ENCODE results near the gene TWF2.

Gene TWF2

DNA sequence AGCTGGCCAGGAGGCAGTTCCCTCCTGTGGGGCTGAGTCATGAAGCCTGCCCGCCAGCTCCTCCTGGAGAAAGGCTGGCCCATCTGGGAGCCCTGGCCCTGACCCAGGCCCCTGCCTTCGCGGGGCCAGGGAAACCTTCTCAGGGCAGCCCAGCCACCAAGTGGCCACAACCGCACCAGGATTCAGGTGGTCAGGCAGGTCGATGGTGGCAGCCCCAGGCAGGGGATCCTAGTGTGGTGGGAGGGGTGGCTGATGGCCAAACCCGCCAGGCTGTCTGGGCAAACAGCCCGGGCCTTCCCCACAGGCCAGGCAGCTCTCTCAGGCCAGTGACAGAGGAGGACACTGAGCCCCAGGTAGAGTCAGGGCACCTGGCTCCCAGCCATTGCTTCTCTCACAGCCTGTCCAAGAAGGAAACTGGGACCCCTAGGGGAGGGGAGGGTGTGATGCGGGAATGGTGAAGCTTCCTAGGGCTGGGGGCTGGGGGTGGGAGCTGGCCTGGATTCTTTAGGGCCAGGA, 1.2 kb downstream of the TWF2 start:
- DNase-seq (ENCODE audit: low read depth): no peak

DNA sequence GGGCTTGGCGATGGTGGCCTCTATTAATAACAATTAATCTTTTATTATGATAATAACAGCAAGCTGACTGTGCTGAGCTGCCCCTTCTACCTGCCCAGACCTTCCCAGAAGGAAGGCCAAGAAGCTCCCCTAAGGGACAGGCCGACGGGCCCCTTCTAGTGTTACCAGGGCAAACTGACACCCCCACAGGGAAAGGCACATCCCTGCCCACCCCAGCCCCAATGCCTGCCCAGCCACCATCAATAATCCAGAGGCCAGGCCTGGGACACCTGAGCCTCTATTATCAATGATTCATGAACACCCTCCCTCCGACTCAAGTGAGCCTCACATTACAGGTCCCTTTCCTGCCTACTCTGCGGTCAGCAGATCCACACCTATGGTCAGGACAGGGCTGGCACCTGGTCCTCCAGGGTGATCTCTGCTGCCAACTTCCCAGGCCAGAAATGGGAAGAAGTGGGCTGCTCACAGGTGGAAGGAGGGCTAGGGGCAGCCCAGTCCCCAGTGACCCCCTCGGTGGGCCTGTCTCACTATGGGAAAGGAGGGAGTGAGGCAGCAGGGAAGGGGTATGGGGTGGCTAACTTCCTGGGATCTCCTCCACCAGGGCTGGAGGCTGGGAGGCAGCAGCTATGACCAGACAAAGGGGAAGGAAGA, 1.8 kb downstream of the TWF2 start:
- no peak for DNase-seq (ENCODE audit: low read depth)

DNA sequence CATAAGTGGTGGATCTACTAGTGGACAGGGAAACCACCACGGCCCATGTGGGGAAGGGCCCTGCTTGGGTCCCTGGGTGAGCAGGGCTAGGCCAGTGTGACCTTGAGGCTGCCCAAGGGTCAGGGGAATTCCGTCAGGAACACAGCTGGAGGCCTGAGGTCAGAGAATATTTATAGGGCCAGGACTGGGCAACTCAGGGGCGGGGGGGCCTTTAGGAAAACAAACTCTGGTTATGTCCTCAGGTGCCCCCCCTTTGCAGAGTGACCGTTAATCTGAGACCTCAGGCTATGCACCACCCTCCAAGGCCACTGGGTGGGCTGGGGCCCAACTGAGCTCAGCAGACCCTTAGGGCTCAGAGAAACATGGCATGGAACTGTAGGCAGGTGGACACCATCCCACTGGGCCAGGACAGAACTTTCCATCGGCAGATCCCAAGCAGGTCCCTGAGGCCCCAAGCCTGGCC, 2.5 kb downstream of the TWF2 start:
- DNase-seq (ENCODE audit: low read depth): no peak

DNA sequence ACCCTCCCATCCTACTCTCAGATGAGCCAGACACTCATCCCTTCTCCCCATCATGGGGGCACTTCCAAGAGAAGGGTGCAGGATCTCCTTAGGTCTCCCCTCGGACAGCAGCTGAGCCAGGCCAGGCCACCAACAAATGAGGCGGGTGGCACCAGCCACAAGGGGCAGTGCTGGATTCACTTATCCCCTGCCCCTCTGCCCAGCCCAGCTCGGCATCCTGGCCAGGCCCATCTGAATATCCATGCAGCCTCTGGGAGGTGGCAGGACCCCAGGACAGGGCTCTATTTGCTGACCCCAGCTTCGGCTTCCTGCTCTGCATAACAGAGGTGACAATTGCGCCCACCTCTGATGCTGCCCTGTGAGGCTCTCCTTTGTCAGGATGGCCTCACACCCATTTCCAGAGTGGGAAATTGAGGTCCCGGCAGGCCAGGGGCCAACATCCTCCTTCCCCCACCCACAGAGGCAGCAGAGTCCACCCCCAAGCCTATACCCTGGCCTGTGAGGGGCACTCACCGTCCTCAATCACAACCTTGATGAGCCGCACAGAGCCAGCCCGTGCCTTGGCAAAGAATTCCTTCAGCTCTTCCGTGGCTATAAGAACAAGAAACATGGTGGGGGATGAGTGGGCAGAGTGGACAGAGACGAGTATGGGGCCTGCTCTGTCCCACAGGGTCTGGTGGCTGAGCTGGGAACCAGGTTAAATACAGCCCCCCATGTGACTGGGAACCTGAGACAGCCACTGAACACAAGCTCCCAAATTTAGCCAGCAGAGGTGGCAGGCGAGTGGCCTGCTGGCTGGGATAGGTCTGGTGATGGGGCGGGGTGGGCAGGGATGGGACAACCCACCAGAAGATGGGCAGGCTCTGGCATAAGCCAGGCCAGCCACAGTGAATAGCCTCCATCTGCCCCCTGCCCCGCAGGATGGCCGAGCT, 4.2 kb downstream of the TWF2 start:
- DNase-seq (ENCODE audit: low read depth): no peak

DNA sequence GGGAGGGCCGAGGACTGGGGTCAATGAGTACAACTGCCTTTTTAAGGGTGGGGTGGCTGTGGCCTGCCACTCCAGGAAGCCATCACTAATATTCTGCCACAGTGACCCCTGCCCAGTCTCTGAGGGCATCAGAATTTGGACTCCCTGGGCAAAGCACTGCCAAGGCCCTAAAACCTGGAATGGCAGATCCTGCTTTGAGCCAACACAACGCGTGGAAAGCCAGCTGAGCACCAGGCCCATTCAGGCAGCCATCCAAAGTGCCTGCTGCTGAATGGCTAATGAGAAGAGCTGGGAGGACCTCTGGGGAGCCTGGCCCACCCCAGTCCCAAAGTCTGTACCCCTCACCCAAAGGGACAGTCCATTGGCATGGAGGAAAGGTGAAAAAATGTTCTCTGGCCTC, 5.0 kb downstream of the TWF2 start:
- DNase-seq (ENCODE audit: low read depth): no peak

DNA sequence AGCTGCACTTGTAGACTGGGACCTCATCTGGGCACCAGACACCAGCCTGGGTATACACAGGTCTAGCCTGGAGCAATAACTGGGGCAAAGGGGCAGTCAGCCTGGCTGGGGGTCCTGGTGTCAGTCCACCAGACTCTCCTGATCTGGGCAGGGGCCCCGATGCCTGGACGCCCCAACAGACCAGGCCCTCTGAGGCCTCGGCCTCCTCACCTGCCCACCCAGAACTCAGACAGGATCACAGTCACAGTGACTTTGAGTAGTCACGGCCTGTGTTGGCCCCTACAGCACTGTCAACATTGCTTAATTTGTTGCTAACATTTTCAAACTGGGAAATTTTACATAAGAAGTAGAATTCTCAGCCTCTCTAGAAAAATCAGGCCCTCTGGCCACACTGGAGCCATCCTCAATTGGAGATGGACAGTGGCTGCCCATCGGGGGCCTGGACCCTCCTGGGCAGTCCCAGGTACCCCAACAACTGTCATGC, 5.8 kb downstream of the TWF2 start:
- no peak for DNase-seq (ENCODE audit: low read depth)

DNA sequence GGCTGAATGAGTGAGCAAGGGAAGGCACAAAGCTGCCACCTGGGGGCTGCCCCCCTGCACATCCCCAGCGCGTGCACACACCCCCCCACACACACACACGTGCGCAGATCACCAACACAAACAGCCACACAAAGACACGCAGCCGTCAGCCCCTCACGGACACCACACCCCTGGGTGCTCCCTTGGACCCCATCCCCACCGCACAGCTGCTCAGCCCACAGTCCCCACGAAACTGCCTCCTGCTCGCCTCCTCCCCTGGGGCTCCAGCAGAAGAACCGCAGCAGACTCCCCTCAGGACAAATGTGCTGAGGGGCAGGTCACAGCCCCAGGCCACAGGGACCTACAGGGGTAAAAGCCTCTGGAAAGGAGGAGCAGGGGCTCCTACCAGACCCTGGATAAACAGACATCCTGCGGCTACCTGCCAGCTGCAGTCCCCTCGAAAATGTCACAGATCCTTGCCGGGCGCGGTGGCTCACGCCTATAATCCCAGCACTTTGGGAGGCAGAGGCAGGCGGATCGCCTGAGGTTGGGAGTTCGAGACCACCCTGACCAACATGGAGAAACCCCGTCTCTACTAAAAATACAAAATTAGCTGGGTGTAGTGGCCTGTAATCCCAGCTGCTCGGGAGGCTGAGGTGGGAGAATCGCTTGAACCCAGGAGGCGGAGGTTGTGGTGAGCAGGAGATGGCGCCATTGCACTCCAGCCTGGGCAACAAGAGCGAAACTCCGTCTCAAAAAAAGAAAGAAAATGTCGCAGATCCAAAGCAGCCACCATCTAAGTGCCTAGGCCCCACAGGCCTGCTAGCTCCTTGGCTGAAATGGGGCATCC, 6.5 kb downstream of the TWF2 start:
- DNase-seq (ENCODE audit: low read depth): no peak

DNA sequence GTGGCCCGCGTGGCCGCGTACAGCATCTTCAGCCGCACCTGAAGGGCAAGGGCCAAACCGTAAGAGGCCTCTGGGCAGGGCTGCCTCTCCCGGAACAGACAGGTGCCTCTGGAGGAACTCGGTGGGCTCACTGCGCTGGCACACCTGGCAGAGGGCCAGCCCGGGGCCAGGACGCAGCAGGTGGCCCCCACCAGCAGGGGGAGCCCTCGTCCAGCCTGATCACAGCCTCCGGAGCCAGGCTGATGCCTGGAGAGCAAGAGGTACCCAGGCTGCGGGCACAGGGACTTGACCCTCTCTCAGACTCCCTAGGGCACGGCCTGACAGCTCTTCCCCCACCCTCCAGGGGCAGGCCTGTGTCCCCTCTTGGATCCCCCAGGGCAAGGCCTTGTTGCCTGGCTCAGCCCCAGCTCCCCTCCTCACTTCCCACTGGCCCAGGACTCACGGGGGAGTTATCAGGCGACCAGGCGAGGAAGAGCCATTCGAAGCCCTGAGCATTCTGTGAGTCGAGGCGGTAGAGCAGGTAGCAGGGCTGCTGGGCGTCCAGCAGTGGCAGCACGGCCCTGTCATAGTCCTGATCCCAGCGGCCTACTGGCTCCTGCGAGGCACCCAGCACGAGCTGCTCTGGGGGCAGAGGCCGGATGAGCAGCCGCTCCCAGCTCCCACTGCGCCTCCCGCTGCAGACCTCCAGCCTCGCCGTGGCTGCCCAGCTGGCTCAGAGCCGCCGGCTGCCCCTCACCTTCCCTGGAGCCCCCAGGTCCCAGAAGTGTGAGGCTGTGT, 7.3 kb downstream of the TWF2 start:
- DNase-seq (ENCODE audit: low read depth): peak; percentile 83

DNA sequence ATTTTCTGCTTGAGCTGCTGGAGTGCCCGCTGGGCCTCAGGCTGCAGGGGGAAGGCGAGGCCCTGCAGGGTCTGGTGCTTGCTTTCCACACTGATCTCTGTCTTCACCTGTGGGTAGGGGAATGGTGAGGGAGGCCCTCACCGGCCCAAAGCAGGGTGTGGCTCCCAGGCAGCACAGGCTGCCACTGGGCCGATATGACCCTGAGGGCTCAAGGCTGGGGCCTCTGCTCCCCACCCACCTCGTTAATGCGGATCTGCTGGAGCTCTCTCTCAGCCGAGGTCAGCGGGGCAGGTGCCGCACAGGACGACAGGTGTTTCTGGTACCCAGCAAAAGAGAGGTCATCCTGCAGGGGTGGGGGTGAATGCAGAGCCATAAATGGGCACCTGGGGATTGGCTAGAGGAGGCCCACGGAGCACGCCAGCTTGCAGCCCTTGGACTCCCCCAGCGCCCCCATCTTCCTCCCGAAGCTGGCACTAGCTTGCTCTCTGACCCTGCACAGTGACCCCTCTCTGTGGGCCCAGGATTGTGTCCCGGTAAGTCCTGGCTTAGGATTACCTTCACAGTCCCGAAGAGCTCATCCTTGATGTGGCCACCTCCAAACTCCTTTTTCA, 8.0 kb downstream of the TWF2 start:
- no peak for DNase-seq (ENCODE audit: low read depth)

DNA sequence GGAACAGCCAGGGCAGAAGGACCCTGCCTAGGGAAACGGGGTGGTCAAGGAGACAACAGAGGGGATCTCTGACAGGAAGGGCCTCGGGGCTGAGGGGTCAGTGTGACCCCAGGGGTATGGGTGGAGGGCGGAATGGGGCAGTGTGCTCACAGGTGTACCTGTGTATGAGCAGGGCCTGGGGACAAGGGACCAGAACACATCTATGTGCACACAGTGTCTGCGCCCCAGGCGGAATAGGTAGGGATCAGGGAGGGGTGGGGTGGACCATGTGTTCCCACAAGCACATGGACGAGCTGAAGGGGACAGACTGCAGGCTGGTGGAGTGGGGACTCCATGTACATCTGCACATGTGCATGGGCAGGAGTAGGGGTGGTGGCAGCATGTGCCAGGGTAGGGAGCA, 8.5 kb downstream of the TWF2 start:
- DNase-seq (ENCODE audit: low read depth): no peak

DNA sequence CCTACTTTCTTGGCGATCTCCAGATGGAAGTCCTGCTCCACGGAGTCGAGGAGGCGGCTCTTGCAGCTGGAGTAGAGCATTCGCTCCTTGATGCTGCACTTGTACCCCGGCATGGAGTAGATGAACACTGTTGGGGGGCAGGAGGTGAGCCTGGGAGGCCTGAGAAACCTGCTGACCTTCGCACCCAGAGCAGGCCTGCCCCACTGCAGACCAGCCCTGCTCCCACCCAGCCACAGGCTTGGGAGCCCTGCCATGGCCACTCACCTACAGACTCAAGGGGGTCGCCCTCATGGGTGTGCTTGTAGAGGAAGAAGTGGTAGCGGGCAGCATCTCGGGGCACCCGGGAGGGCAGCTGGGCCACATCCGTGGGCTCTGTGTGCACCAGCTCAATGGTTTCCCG, 9.3 kb downstream of the TWF2 start:
- no peak for DNase-seq (ENCODE audit: low read depth)

DNA sequence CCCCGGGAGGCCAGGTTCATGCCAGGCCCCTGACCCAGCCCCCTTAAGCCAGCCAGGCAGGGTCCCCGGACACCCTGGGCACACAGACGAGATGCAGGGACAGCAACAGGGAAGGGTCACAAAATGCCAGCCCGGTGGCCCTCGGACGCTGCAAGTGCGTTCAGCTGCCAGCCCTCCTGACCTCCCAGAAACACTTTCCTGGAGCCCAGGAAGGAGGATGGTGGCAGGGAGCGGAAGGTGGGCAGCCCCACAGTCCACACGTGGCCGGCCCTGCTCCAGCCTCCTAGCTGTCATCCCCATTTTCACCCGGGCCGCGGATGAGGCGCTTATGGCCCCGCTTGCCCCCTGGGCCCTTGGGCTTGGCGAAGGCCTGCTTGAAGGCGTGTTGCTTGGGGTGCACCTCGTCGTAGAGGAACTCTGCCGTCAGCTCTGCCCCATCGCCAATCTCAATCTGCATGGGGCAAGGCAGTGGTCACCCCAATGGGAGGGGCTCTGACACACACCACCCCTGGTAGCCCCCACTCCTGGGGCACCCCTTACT, 10.1 kb downstream of the TWF2 start:
- no peak for DNase-seq (ENCODE audit: low read depth)

DNA sequence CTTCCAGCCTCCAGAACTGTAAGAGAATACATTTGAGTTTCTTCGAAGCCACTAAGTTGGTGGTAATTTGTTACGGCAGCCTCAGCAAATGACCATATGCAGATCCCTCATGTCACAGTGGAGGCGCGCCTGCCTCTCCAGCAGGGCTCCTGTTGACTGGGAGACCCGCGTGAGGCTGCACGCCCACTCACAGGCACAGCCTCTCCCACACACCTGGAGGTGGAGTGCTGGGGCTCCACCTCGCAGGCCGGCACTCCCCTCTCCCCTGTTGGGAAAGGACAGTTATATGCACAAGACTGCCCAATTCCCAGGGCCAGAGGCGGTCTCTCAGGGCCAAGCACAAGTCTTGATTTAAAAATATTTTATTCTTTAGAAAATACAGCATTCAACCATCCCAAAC, 10.7 kb downstream of the TWF2 start:
- no peak for DNase-seq (ENCODE audit: low read depth)

DNA sequence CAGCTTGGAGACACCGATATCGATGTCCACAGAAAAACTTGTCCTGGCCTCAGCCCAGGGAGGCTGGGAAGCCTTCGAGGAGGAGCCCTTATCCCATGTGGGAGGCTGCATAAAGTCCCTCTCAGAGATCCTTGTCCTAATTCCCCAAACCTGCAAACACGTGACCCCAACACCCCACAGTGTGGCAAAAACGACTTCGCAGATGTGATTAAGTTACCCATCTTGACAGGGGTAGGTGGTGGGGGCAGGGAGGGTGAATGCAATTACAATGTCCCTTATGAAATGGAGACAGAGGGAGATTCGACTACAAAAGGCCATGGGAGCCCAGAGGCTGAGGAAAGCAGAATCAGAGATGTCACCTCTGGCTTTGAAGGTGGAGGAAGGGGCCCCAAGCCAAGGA, 11.2 kb downstream of the TWF2 start:
- DNase-seq (ENCODE audit: low read depth): no peak

DNA sequence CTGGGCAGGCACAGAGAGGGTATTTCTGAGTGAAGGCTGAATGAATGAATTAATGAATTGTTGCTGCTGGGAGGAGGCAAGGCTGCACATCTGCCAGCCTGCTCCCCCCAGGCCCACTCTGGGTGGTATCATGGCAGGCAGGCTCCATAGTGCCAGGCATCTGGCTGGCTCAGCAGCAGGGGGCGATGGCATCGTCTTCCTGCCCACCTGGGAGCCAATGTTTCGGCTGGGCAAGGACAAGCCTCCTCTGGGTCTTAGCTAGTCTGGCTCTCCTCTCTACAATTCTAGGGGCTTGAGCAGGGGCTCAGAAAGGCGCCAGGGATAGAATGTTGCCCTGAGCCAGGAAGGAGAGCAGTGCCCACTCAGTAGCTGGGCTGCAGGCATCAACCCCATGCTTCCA, 11.8 kb downstream of the TWF2 start:
- no peak for DNase-seq (ENCODE audit: low read depth)

DNA sequence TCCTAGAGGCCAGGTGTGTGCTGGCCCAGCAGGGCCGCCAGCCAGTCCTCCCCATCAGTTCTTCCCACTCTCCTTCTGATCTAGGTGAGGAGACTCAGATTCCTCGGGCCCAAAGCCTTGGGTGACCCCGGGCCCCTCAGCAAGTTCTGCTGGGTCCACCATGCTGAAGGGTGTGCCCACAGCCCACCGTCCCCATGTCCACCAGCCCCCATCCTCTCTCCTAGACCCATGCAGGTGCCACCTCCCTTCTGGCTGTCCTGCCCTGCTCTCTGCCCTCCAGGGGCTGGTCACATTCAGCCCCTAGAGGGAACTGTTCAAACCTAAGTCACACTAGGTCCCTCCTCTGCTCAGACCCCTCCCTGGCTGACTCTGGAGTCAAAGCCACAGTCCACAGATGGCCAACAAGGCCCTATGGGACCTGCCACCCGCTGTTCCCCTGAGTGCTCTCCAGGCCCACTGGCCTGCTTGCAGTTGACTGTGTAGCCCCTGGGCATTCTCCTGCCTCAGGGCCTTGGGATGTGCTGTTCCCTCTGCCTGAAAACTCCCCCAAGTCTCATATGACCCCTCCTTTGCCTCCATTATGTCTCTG, 12.6 kb downstream of the TWF2 start:
- no peak for DNase-seq (ENCODE audit: low read depth)

DNA sequence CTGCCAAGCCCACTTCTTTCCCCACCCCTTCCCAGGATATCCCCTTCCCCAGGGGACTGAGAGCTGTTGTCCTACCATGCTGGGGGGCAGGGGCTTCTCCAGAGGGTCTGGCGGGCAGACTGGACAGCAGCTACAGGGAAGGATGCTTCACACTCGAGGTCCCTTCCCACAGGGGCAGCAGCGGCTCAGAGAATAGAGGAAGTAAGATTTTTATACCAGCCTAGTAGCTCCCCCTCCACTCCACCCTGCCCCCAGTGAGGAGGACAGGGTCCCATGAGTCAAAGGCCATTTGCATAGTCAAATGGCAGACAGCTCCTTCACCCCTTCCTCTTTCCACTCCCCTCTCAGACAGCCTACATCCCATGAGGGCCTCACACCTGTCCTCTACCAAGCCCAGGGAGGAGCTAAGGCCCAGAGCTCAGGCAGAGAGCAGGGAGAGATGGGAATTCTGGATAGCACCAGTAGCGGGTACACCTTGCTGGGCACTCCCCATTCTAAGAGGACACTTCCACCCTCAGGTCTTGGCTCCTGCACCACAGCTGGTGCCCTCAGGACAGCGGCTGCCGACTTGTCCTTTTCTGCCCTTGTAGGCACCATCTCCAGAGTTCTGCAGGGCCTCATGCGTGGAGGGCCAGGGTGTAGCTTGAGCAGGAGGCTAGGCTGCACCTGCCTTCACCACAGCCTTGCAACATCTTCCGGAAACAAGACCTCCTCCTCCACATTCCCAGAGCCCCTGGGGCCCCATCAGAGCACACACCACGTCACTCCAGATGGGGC, 13.3 kb downstream of the TWF2 start, which contains the start of gene TLR9:
Gene TLR9, minus strand, starts transcription at position 194 of the 777 bp plus-strand sequence. Its CDS starts 116 bp downstream, at position 78.
- DNase-seq (ENCODE audit: low read depth): no peak

DNA sequence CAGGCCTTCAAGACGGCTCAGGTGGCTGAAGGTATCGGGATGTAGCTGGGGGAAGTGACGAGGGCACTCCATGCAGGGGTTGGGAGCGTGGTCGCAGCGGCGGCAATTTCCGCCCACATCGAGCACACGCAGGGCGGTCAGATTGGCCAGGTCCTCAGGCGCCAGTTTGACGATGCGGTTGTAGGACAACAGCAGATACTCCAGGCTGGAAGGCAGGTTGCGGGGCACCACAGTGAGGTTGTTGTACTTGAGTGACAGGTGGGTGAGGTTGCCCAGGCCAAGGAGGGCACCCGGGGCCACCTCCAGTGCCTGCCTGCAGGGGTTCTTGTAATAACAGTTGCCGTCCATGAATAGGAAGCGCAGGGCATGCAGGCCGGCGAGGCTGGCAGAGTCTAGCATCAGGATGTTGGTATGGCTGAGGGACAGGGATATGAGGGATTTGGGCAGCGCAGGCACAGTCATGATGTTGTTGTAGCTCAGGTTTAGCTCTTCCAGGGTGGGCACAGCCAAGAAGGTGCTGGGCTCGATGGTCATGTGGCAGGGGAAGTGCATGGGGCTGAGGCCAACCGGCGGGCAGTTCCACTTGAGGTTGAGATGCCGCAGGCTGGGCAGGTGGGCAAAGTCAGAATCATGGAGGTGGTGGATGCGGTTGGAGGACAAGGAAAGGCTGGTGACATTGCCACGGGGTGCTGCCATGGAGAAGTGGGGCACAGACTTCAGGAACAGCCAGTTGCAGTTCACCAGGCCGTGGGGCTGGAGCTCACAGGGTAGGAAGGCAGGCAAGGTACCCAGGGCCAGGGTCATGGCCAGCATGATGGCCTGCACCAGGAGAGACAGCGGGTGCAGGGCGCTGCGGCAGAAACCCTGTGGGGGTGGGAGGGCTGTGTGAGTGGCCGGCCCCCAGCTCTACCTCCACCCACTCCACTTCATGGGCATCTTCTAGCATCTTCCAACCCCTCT, 15.2 kb downstream of the TWF2 start:
- no peak for DNase-seq (ENCODE audit: low read depth)
